Adipose tissue (tissue), 3 donors: Measurements from ENCODE around the gene VCPKMT. TPM values are rescaled to one million over a fixed set of nuclear protein-coding genes. Genes with fewer than 3 reads are reported as not detected.

Experiments
- H3K27ac ChIP-seq: one replicate; pipeline ENCODE4 v1.5.1; 2013; ENCODE audit warnings: low read depth, low read length
- WGBS, 3 donors: extraction: QIAGEN DNeasy Blood & Tissue Kit; methylation state at CpG; one replicate each; pipeline ENCODE4 v1.1.7; 2013; 5-methylcytosine and 5-hydroxymethylcytosine counted together
- polyA plus RNA-seq, 3 donors: library from polyadenylated mRNA; stranded (reverse); fragments of 200-250 nt; gene quantifications; one replicate each; pipeline ENCODE4 v1.2.3, GENCODE V29; 2013
- donor health status: healthy with polysubstance abuse.
- donor health status: Bipolar disorder and iron deficiency.
- donor health status: healthy.

Gene VCPKMT
- polyA plus RNA-seq, 3 donors: 3.5 to 8.4 (median 6.0) TPM

DNA sequence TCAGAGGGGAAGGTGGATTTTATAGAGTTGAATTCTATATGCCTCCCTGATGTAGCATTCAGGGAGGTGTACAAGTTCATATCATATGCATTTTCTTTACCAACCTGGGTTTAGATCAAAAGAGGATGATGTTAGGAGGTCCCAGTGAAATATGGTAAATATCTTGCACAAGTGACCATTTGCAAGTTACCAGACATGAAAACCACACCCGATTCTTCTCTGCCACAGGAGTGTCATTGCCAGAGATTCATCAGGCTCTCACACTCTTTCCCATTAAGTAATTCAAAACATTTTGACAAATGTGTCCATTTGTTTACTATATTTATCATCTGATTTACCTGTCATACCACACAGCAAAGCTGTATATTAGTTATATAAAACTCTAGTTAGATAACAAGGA lies 44.0 kb downstream of the VCPKMT start:
- WGBS, 3 donors: 37 to 92% (median 43%) methylated on average over 1 of the region's 1 CpG
- no peak overlapping the region for H3K27ac ChIP-seq

DNA sequence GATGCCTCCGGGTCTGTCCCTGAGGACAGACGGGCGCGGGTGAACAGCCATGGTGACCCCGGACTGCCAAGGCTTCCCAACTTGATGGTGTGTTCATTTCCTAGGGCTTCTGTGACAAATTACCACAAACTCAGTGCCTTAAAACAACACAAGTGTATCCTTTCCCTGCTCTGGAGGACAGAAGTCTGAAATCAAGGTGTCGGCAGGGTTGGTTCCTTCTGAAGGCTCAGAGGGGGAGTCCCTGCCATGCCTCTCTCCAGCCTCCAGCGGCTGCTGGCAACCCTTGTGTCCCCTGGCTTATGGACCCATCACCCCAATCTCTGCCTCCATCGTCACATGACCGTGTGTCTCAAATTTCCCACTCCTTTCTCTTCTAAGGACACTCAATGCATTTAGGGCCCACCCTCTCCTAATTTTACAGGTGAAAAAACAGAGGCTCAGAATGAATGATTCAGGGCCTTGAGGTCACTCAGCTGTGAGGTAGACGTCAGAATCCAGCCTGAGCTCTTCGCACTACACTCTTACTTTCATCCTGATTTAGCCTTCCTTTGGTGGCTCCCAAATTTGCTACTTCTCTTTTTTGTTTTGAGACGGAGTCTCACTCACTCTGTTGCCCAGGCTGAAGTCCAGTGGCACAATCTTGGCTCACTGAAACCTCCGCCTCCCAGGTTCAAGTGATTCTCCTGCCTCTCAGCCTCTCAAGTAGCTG lies 45.4 kb downstream of the VCPKMT start:
- WGBS, 3 donors: 78 to 87% (median 83%) methylated on average over 13 of the region's 13 CpGs
- no peak overlapping the region for H3K27ac ChIP-seq

DNA sequence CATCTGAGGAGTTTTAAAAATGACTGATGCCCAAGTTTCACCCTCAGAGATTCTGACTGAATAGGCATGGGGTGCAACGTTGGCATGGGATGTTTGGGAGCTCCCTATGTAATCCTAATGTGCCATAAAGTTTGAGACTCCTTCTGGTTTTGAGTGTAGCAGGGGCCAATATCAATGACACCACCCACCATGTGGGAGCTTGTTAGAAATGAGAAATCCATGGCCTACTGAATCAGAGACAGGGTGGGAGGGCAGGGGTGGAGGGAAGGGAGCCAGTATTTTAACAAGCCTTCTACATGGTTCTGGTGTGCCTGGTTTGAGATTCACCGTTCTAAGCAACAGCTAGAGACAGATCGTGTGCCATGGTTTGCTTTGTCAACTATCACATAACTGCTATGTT lies 46.1 kb downstream of the VCPKMT start:
- 91 to 92% (median 92%) methylated on average over 3 of the region's 3 CpGs for WGBS, 3 donors

DNA sequence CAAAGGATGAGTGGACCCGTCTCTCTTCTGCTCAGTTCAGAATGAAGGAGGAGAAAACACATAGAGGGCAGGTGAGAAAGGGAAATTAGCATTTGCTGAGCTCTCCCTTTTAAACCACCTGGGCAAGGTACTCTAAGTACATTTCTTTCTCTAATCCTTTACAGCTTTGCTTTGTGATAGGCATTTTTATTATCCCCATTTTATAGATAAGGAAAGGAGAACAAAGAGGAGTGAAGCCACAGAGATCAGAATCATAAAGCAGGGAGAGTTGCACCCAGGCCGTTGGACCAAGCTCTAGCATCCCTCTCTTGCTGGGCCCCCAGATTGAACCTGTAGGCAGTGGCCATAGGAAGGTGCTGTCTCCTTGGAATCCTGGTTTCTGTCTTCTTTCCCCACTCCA lies 47.0 kb downstream of the VCPKMT start:
- WGBS, 3 donors: 54 to 78% (median 77%) methylated on average over 2 of the region's 2 CpGs
- no peak overlapping the region for H3K27ac ChIP-seq

More for the DNA sequence above, 46.1 kb downstream of the VCPKMT start:
- H3K27ac ChIP-seq: no peak overlapping the region

DNA sequence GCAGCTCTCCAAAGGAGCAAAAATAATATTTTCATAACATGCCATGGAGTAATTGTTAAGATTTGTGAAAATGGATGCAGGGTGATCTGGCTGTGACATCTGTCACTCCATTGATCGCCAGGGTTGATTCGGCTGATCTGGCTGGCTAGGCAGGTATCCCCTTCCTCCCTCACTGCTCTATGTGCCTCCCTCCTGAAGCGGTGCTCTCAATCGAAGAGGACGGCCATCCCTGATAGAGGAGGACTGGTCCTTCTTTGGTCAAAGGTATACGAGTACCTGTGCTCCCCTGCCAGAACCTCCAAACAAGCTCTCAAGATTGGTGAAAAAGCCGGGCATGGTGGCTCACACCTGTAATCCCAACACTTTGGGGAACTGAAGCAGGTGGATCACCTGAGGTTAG lies 47.9 kb downstream of the VCPKMT start:
- 96 to 98% (median 96%) methylated on average over 7 of the region's 7 CpGs for WGBS, 3 donors
- no peak overlapping the region for H3K27ac ChIP-seq

DNA sequence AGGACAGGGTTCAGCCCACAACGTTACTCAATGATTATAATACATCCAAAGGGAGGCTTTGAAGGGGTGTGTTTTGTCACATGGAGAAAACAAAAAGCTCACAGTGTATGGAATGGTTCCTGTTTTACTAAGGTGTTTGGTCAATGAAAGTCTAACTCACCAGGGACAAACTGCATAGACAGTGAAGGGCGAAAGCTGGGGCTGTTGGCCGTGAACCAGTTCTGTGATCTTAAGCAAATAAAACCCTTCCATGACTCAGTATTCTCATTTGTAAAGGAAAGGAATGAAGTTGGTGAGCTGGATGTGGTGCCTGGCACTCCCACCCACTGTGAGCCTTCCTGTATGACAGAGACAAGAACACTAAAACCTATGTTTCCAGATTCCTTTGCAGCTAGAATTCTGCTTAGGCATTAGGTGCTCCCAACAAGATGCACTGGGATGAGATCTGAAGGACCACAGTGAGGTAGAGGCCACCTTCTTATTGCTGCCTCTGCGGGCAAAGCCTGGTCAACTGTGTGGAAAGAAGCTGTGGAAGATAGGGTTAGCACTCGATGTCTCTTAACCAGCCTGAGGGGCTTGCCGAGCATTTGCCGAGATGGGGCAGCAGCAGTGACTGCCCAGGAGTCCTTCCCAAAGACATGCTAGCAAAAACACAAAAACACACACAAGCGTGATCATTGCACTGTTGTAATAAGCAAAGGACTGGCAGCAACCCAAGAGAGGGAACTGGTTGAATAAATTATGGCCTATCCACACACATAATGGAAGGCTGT lies 48.5 kb downstream of the VCPKMT start:
- no peak overlapping the region for H3K27ac ChIP-seq
- 71 to 92% (median 90%) methylated on average over 8 of the region's 8 CpGs for WGBS, 3 donors

DNA sequence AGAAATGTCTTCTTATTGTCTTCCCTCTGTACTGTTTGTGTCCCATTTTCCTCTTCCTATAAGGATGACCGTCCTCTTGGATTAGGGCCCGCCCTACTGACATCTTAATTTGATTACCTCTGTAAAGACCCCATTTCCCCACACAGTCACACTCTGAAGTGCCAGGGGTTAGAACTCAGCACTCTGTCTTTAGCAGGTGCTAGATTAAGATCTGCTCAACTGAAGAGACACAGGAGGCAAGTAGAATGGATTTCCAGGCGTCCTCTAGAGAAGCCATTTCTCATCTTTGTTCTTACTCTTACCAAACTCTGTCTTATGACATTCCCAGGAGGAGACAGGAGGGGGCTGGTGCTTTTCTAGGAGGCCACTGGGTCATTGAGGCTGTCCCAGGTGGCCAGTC lies 50.8 kb downstream of the VCPKMT start:
- no peak overlapping the region for H3K27ac ChIP-seq

DNA sequence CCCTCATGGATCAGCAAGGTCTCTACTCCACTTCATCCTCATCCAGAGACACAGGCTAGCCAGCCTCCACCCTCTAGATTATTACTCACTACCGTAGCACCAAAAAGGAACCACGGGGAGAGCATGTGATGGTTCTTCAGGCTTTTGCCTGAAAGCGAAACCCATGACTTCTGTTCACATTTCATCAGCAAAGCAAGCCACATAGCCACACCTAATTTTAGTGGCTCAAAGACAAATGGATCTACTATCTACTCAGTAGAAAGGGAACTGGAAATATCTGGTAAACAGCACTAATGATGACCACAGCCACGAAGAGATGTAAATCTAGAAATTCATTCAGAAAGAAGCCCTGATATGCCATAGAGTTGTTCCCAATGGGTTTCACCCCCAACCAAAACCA lies 51.4 kb downstream of the VCPKMT start:
- WGBS, 3 donors: 45 to 68% (median 48%) methylated on average over 4 of the region's 4 CpGs
- H3K27ac ChIP-seq: no peak overlapping the region

More for the DNA sequence above, 50.8 kb downstream of the VCPKMT start:
- WGBS, 3 donors: 82 to 90% (median 85%) methylated on average over 3 of the region's 3 CpGs

DNA sequence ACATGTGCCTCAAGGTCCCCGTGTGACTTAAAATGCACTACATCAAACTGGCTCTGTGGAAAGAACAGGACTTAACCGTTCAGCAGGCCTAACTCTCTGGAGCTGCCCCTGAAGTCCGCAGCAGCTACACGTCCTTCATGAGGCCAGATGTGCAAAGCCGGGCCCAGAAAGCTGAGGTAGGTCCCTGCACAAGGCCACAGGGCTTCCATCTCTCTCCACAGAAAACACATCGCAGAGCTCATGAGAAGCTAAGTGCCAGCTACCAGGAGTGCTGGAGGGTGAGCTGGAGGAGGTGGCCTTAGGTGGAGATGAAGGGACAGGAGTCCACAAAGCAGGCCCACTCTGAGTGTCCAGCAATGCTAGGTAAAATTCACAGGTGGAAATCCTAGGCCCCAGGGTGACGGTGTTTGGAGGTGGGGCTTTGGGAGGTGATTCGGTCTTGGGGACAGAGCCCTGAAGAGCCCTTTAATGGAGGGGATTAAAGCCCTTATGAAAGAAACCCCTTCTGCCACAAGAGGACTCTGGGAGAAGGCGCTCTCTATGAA lies 52.4 kb downstream of the VCPKMT start:
- H3K27ac ChIP-seq: no peak overlapping the region
- WGBS, 3 donors: 91 to 96% (median 95%) methylated on average over 9 of the region's 9 CpGs

DNA sequence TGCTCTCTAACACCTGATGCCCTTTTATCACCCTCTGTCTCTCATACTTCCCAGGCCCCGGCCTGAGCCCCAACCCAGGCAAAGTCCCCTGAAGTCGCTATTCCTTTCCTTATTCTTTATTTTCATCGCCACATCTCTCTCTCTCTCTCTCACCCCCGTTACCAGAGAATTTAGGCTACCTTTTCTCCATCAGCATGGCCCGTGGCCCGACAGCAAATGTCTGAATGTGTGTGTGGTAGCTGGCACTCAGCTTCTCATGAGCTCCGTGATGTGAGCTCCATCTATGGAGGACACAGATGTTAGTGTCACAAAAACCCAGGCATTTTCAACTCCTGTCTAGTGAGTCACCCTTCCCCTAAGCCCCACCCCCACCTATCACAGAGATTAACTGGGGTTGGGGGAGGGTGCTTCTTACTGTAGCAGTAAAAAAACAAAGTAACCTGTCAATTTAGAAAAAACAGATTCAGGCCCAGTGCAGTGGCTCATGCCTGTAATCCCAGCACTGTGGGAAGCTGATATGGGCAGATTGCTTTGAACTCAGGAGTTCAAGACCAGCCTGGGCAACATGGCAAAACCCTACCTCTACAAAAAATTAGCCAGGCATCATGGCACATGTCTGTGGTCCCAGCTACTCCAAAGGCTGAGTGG lies 53.8 kb downstream of the VCPKMT start:
- WGBS, 3 donors: 66 to 86% (median 74%) methylated on average over 7 of the region's 7 CpGs
- no peak overlapping the region for H3K27ac ChIP-seq

DNA sequence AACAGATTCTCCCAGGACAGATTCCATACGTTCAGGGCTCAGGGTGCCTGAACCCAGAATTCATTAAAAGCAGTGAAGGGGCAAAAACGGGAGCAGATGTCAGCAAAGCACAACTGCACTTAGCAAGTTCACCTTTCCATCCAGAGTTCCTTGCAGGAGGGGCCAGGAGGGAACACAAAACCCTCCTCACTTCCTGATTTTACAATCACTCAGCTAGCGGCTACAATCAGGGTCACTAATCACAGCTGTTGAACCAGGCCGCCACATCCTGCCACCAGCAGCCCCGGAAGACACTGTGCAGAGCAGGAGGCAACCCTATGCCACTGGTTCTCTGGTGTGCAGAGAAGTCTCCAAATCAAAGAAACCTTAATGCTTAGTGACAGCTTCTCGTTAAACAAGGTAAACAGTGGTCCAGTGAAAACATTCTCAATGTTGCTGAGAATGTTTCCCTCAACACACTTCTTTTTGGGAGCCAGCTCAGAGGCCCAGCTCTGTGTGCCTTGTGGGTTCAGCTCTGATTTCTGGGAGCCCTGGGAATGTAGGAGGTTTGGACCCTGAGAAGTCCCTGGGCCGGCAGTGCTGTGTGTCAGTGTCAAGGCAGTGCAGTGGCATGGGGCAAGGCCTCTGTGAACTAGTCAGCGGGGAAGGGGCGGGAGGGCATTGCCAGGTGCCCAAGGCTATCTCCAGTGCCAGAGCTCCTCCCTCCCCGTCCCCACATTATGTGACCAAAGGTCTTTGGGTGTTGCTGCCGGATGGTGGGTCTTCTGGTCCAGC lies 54.5 kb downstream of the VCPKMT start:
- 49 to 63% (median 54%) methylated on average over 11 of the region's 11 CpGs for WGBS, 3 donors
- peak overlapping the region; percentile 38 for H3K27ac ChIP-seq

DNA sequence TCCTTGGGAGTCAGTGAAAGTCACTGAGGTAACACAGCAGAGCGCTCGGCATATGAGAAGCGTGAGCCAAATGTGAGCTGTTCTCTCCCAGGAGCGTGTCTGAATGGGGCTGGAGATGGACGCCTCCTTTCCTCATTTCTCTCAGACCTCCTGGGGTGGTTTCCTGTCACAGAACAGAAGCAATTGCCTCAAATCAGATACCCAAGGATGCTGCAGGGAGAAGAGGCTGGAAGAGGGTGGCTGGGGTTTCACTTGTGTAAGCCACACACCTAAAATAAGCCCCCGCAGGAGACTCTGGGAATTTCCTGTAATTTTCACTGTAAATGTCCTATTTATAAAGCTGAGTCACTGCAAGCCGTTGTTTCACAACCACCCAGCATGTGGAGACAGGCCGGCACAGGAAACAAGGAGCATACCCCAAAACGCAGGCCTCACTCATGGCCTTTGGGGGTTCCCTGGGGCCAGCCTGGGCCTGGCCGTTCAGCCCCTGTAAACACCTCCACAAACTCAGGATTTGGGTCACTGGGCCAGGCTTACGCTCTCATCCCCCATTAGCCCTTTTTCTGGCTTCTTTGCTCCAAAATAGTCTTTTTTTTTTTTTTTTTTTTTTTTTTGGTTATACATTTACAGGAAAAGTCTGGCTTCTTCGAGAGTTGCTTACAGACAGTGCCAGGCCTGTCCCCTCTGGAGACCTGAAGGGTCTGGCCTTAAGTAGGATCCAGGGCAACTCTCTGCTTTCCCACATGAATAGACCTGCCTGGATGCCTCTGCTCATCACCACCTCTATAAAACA lies 55.3 kb downstream of the VCPKMT start:
- WGBS, 3 donors: 16 to 48% (median 18%) methylated on average over 12 of the region's 12 CpGs
- peak overlapping the region; percentile 38 for H3K27ac ChIP-seq

DNA sequence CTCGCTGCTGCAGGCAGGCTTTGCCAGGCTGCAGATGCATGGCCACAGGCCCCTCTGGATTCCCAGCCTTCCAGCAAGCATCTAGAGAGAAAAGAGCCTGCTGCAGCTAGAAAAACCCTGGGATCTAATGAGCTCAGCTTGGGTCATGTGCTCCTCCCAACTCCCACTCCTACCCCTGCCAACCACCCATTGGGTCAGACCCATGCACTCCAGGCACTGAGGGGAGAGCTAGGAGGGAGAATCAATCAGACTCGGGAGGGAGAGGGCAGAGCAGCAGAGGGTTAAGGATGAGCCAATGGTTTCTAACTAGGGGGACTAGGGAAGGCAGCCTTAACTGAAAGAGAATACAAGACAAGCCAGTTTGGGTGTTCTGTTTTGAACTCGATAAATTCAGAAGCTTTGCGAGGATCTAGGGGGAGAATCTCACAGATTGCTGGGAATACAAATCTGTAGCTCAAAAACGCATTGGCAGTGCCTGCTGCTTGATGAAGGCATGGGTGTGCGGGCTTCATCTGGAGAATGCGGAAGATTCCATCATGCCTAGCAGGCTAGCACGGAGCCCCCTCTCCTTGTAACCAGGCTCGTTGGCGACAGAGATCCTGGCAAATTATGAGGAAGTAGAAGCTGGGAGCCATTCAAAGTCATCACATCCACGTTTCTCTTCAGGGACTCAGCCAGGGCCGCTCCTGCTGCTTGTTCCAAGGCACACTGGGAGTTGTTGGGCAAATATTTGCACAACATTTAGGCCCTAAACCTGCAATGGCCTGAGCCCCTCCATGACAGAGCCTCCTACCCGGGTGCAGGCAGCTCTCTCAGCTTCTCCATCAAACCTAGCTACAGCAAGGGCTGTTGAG lies 56.4 kb downstream of the VCPKMT start:
- WGBS, 3 donors: 68 to 78% (median 75%) methylated on average over 13 of the region's 13 CpGs

More for the DNA sequence above, 56.4 kb downstream of the VCPKMT start:
- no peak overlapping the region for H3K27ac ChIP-seq
